GM23338 (cell line): ENCODE results near the gene EXOC7. TPM values are rescaled to one million over a fixed set of nuclear protein-coding genes. Genes with fewer than 3 reads are reported as not detected.

Source experiments
- ATAC-seq: fragments of 200-7000 bp; cut with Tn5 transposase; 3 replicates; pipeline ENCODE4 v1.9.1; 2020
- DNase-seq: peaks from one replicate; pipeline ENCODE4 v3.0.0-alpha.2; 2015; ENCODE audit warnings: low spot score
- H2AFZ ChIP-seq: fragments of 200-600 bp; sonication (generic); 2 replicates; pipeline ENCODE4 v1.8.0; 2016; ENCODE audit warnings: antibody characterized with exemption, mild to moderate bottlenecking, moderate library complexity
- H3F3A ChIP-seq: fragments of 200-600 bp; sonication (generic); replicated peaks from 2 replicates; pipeline ENCODE4 v1.8.0; 2017; ENCODE audit warnings: antibody characterized with exemption, mixed run types, low read depth
- H3K27ac ChIP-seq: fragments of 200-600 bp; sonication (generic); 2 replicates; pipeline ENCODE4 v1.6.1; 2016; ENCODE audit warnings: low read depth
- H3K27me3 ChIP-seq: fragments of 200-600 bp; sonication (generic); 2 replicates; pipeline ENCODE4 v1.8.0; 2016; ENCODE audit warnings: mild to moderate bottlenecking, mixed run types, moderate library complexity; ENCODE audit not compliant: insufficient read depth
- H3K36me3 ChIP-seq: fragments of 200-600 bp; sonication (generic); 2 replicates; pipeline ENCODE4 v1.8.0; 2016; ENCODE audit warnings: mild to moderate bottlenecking; ENCODE audit not compliant: insufficient read depth
- H3K4me1 ChIP-seq: fragments of 200-600 bp; sonication (generic); 2 replicates; pipeline ENCODE4 v1.8.0; 2016; ENCODE audit warnings: mild to moderate bottlenecking, moderate library complexity; ENCODE audit not compliant: insufficient read depth
- H3K4me2 ChIP-seq: fragments of 200-600 bp; sonication (generic); 2 replicates; pipeline ENCODE4 v1.7.1; 2017; ENCODE audit warnings: mixed run types
- H3K4me3 ChIP-seq: fragments of 200-600 bp; sonication (generic); 2 replicates; pipeline ENCODE4 v1.6.1; 2016; ENCODE audit warnings: mixed run types
- H3K79me2 ChIP-seq: fragments of 200-600 bp; sonication (generic); replicated peaks from 2 replicates; pipeline ENCODE4 v1.8.0; 2017; ENCODE audit warnings: mild to moderate bottlenecking; ENCODE audit not compliant: insufficient read depth
- H3K9me2 ChIP-seq: fragments of 200-600 bp; sonication (generic); 2 replicates; pipeline ENCODE4 v1.8.0; 2017; ENCODE audit not compliant: insufficient read depth
- H4K20me1 ChIP-seq: fragments of 200-600 bp; sonication (generic); replicated peaks from 2 replicates; pipeline ENCODE4 v1.8.0; 2017; ENCODE audit warnings: mild to moderate bottlenecking; ENCODE audit not compliant: insufficient read depth
- H3K27ac Mint-ChIP-seq: 2 replicates; pipeline ENCODE4 v1.8.0; 2020; ENCODE audit warnings: inconsistent platforms, mild to moderate bottlenecking, moderate library complexity, mixed read lengths
- H3K27me3 Mint-ChIP-seq: 3 replicates; pipeline ENCODE4 v1.8.0; 2022; ENCODE audit warnings: low read depth, mild to moderate bottlenecking, moderate library complexity, mixed read lengths, inconsistent platforms; ENCODE audit not compliant: insufficient read depth, poor library complexity
- H3K36me3 Mint-ChIP-seq: 3 replicates; pipeline ENCODE4 v1.8.0; 2021; ENCODE audit warnings: low read depth, mild to moderate bottlenecking, inconsistent platforms, moderate library complexity, mixed read lengths
- H3K4me1 Mint-ChIP-seq: 3 replicates; pipeline ENCODE4 v1.8.0; 2020; ENCODE audit warnings: mild to moderate bottlenecking, inconsistent platforms, mixed read lengths
- H3K4me3 Mint-ChIP-seq: 3 replicates; pipeline ENCODE4 v1.8.0; 2021; ENCODE audit warnings: moderate library complexity, mild to moderate bottlenecking, inconsistent platforms, mixed read lengths
- H3K9me3 Mint-ChIP-seq: 3 replicates; pipeline ENCODE4 v1.8.0; 2020; ENCODE audit warnings: moderate library complexity, mild to moderate bottlenecking, inconsistent platforms, mixed read lengths
- CTCF ChIP-seq, 2 experiments: fragments of 200-600 bp in 1 of 2; sonication (generic) in 1 of 2; conservative IDR thresholded peaks; 2 replicates each; pipeline versions ENCODE4 v1.5.1 to v1.6.1; 2016 to 2017; ENCODE audit warnings: antibody characterized with exemption in 2 of 2, low read depth in 2 of 2, mild to moderate bottlenecking in 2 of 2, moderate library complexity in 1 of 2
- EZH2 ChIP-seq: fragments of 200-600 bp; sonication (generic); IDR thresholded peaks from one replicate; pipeline ENCODE4 v1.8.0; 2017; ENCODE audit warnings: antibody characterized with exemption, mild to moderate bottlenecking, low read depth; ENCODE audit not compliant: unreplicated experiment
- EZH2phosphoT487 ChIP-seq: fragments of 200-600 bp; sonication (generic); IDR thresholded peaks from one replicate; pipeline ENCODE4 v1.8.1; 2018; ENCODE audit warnings: antibody characterized with exemption; ENCODE audit not compliant: unreplicated experiment
- NANOG ChIP-seq: IDR thresholded peaks from 2 replicates; pipeline ENCODE4 v1.6.1; 2016; ENCODE audit warnings: antibody characterized with exemption, borderline replicate concordance
- POLR2AphosphoS5 ChIP-seq: IDR thresholded peaks from 2 replicates; pipeline ENCODE4 v1.6.1; 2016; ENCODE audit warnings: antibody characterized with exemption, low read depth
- ZNF114 ChIP-seq: fragments of 250-450 bp; sonication (Bioruptor Pico); IDR thresholded peaks from 2 replicates; pipeline ENCODE4 v1.5.0; 2020; ENCODE audit warnings: mild to moderate bottlenecking, moderate library complexity
- ZNF331 ChIP-seq: fragments of 250-450 bp; sonication (Bioruptor Pico); IDR thresholded peaks from 2 replicates; pipeline ENCODE4 v1.5.0; 2020; ENCODE audit warnings: low read depth, mild to moderate bottlenecking, moderate library complexity
- polyA plus RNA-seq: library from polyadenylated mRNA; unstranded; fragments of >200 nt; fragmentation: Nextera tagmentation; extraction: Ambion mirVana; gene quantifications from 2 replicates; pipeline ENCODE4 v1.2.1, GENCODE V29; 2016
- total RNA-seq: library from RNA; depleted of rRNA; stranded (reverse); fragments of >200 nt; shearing (Covaris generic); gene quantifications from 2 replicates; pipeline ENCODE4 v1.2.3, GENCODE V29; 2014
- TF ChIP-seq, protein P1 (sequence below): IDR thresholded peaks from one replicate; pipeline ENCODE4 v1.6.1; 2018; ENCODE audit warnings: antibody characterized with exemption; ENCODE audit not compliant: unreplicated experiment
- TF ChIP-seq, protein P2 (sequence below): IDR thresholded peaks from 2 replicates; pipeline ENCODE4 v1.6.1; 2016; ENCODE audit warnings: antibody characterized with exemption
- TF ChIP-seq, protein P3 (sequence below): fragments of 250-450 bp; sonication (Bioruptor Pico); IDR thresholded peaks from 2 replicates; pipeline ENCODE4 v1.5.0; 2020; ENCODE audit warnings: mild to moderate bottlenecking, moderate library complexity

The EXOC7 gene
- total and polyA plus RNA-seq, 2 experiments from 2014 or later: 75.4 to 77.4 TPM

- DNase-seq (no peak), ATAC-seq (no peak)
- H3K4me3 Mint-ChIP-seq: no peak overlapping the region
- H3K36me3 Mint-ChIP-seq: peaks cover 66% of the 10 kb centered on the region
- no peak overlapping the region for H3K4me3 ChIP-seq
- peaks cover 7% of the 10 kb centered on the region for H3K27me3 Mint-ChIP-seq
- no peaks in the 10 kb centered on the region; the same call in 1 of the 2 replicates for H4K20me1 ChIP-seq
- no peaks in the 10 kb centered on the region for H3K9me3 Mint-ChIP-seq
- no peak overlapping the region; the same call in 1 of the 2 replicates for H3K27ac ChIP-seq
- peaks cover 6% of the 10 kb centered on the region; the same call in 1 of the 2 replicates for H3K36me3 ChIP-seq
- TF ChIP-seq, protein P1, sequence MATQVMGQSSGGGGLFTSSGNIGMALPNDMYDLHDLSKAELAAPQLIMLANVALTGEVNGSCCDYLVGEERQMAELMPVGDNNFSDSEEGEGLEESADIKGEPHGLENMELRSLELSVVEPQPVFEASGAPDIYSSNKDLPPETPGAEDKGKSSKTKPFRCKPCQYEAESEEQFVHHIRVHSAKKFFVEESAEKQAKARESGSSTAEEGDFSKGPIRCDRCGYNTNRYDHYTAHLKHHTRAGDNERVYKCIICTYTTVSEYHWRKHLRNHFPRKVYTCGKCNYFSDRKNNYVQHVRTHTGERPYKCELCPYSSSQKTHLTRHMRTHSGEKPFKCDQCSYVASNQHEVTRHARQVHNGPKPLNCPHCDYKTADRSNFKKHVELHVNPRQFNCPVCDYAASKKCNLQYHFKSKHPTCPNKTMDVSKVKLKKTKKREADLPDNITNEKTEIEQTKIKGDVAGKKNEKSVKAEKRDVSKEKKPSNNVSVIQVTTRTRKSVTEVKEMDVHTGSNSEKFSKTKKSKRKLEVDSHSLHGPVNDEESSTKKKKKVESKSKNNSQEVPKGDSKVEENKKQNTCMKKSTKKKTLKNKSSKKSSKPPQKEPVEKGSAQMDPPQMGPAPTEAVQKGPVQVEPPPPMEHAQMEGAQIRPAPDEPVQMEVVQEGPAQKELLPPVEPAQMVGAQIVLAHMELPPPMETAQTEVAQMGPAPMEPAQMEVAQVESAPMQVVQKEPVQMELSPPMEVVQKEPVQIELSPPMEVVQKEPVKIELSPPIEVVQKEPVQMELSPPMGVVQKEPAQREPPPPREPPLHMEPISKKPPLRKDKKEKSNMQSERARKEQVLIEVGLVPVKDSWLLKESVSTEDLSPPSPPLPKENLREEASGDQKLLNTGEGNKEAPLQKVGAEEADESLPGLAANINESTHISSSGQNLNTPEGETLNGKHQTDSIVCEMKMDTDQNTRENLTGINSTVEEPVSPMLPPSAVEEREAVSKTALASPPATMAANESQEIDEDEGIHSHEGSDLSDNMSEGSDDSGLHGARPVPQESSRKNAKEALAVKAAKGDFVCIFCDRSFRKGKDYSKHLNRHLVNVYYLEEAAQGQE: no peak
- TF ChIP-seq ZNF114 (CRISPR knock-in tag) (no peak), EZH2 (no peak), POLR2AphosphoS5 (no peak), NANOG (no peak), CTCF (conservative IDR thresholded peaks at IDR 0.05; ENCODE audit: low read depth in 2 of 2) (no peak), EZH2phosphoT487 (no peak), ZNF331 (CRISPR knock-in tag) (no peak)
- TF ChIP-seq, protein P2, sequence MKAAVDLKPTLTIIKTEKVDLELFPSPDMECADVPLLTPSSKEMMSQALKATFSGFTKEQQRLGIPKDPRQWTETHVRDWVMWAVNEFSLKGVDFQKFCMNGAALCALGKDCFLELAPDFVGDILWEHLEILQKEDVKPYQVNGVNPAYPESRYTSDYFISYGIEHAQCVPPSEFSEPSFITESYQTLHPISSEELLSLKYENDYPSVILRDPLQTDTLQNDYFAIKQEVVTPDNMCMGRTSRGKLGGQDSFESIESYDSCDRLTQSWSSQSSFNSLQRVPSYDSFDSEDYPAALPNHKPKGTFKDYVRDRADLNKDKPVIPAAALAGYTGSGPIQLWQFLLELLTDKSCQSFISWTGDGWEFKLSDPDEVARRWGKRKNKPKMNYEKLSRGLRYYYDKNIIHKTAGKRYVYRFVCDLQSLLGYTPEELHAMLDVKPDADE: no peak
- TF ChIP-seq, protein P3, sequence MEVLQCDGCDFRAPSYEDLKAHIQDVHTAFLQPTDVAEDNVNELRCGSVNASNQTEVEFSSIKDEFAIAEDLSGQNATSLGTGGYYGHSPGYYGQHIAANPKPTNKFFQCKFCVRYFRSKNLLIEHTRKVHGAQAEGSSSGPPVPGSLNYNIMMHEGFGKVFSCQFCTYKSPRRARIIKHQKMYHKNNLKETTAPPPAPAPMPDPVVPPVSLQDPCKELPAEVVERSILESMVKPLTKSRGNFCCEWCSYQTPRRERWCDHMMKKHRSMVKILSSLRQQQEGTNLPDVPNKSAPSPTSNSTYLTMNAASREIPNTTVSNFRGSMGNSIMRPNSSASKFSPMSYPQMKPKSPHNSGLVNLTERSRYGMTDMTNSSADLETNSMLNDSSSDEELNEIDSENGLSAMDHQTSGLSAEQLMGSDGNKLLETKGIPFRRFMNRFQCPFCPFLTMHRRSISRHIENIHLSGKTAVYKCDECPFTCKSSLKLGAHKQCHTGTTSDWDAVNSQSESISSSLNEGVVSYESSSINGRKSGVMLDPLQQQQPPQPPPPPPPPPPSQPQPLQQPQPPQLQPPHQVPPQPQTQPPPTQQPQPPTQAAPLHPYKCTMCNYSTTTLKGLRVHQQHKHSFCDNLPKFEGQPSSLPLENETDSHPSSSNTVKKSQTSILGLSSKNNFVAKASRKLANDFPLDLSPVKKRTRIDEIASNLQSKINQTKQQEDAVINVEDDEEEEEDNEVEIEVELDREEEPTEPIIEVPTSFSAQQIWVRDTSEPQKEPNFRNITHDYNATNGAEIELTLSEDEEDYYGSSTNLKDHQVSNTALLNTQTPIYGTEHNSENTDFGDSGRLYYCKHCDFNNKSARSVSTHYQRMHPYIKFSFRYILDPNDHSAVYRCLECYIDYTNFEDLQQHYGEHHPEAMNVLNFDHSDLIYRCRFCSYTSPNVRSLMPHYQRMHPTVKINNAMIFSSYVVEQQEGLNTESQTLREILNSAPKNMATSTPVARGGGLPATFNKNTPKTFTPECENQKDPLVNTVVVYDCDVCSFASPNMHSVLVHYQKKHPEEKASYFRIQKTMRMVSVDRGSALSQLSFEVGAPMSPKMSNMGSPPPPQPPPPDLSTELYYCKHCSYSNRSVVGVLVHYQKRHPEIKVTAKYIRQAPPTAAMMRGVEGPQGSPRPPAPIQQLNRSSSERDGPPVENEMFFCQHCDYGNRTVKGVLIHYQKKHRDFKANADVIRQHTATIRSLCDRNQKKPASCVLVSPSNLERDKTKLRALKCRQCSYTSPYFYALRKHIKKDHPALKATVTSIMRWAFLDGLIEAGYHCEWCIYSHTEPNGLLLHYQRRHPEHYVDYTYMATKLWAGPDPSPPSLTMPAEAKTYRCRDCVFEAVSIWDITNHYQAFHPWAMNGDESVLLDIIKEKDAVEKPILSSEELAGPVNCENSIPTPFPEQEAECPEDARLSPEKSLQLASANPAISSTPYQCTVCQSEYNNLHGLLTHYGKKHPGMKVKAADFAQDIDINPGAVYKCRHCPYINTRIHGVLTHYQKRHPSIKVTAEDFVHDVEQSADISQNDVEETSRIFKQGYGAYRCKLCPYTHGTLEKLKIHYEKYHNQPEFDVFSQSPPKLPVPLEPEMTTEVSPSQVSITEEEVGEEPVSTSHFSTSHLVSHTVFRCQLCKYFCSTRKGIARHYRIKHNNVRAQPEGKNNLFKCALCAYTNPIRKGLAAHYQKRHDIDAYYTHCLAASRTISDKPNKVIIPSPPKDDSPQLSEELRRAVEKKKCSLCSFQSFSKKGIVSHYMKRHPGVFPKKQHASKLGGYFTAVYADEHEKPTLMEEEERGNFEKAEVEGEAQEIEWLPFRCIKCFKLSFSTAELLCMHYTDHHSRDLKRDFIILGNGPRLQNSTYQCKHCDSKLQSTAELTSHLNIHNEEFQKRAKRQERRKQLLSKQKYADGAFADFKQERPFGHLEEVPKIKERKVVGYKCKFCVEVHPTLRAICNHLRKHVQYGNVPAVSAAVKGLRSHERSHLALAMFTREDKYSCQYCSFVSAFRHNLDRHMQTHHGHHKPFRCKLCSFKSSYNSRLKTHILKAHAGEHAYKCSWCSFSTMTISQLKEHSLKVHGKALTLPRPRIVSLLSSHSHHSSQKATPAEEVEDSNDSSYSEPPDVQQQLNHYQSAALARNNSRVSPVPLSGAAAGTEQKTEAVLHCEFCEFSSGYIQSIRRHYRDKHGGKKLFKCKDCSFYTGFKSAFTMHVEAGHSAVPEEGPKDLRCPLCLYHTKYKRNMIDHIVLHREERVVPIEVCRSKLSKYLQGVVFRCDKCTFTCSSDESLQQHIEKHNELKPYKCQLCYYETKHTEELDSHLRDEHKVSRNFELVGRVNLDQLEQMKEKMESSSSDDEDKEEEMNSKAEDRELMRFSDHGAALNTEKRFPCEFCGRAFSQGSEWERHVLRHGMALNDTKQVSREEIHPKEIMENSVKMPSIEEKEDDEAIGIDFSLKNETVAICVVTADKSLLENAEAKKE (CRISPR knock-in tag): no peak
- no peaks in the 10 kb centered on the region for H3K9me2 ChIP-seq
- H3K27ac Mint-ChIP-seq: 0 out of 2 replicates have a peak overlapping the region, but pooled peaks have one; percentile 21
- H3K4me1 Mint-ChIP-seq: no peaks in the 10 kb centered on the region
- no peaks in the 10 kb centered on the region for H3K79me2 ChIP-seq
- no peaks in the 10 kb centered on the region for H3K4me1 ChIP-seq
- H3F3A ChIP-seq: no peaks in the 10 kb centered on the region
- no peak overlapping the region for H3K4me2 ChIP-seq
- no peak overlapping the region for H2AFZ ChIP-seq
- H3K27me3 ChIP-seq: no peaks in the 10 kb centered on the region
Measured at GRCh38 chr17:76091526-76092286, 11.9 kb downstream of the EXOC7 start.
